Muscle layer of colon (tissue), 2 donors: ENCODE data around the gene BORCS5.
"Not testable (repeated sequence)": the region's sequence is repeated elsewhere in the genome, so short reads cannot be mapped to it uniquely, and the experiment has no call there.

Experiments
- H3K27ac ChIP-seq: one replicate; pipeline ENCODE4 v1.7.0; 2013; ENCODE audit warnings: low read depth, mild to moderate bottlenecking, low read length, moderate library complexity
- H3K27me3 ChIP-seq, 2 donors: one replicate each; pipeline ENCODE4 v1.7.0; 2013; ENCODE audit warnings: low read length in 2 of 2, mild to moderate bottlenecking in 2 of 2; ENCODE audit not compliant: insufficient read depth in 2 of 2, control insufficient read depth in 1 of 2
- H3K36me3 ChIP-seq: one replicate; pipeline ENCODE4 v1.7.0; 2013; ENCODE audit warnings: mild to moderate bottlenecking, low read length; ENCODE audit not compliant: insufficient read depth
- H3K4me1 ChIP-seq: one replicate; pipeline ENCODE4 v1.7.0; 2013; ENCODE audit warnings: mild to moderate bottlenecking, low read length; ENCODE audit not compliant: insufficient read depth
- H3K4me3 ChIP-seq, 2 donors: one replicate each; pipeline ENCODE4 v1.7.0; 2013; ENCODE audit warnings: low read length in 2 of 2, low read depth in 1 of 2, mild to moderate bottlenecking in 1 of 2, moderate library complexity in 1 of 2
- H3K9ac ChIP-seq: one replicate; pipeline ENCODE4 v1.7.0; 2013; ENCODE audit warnings: low read length
- H3K9me3 ChIP-seq: one replicate; pipeline ENCODE4 v1.7.0; 2013; ENCODE audit warnings: mild to moderate bottlenecking, low read length
- donor health status: abdominal sarcoma.
- donor health status: Adenocarcinoma of cecum.

Gene BORCS5

DNA sequence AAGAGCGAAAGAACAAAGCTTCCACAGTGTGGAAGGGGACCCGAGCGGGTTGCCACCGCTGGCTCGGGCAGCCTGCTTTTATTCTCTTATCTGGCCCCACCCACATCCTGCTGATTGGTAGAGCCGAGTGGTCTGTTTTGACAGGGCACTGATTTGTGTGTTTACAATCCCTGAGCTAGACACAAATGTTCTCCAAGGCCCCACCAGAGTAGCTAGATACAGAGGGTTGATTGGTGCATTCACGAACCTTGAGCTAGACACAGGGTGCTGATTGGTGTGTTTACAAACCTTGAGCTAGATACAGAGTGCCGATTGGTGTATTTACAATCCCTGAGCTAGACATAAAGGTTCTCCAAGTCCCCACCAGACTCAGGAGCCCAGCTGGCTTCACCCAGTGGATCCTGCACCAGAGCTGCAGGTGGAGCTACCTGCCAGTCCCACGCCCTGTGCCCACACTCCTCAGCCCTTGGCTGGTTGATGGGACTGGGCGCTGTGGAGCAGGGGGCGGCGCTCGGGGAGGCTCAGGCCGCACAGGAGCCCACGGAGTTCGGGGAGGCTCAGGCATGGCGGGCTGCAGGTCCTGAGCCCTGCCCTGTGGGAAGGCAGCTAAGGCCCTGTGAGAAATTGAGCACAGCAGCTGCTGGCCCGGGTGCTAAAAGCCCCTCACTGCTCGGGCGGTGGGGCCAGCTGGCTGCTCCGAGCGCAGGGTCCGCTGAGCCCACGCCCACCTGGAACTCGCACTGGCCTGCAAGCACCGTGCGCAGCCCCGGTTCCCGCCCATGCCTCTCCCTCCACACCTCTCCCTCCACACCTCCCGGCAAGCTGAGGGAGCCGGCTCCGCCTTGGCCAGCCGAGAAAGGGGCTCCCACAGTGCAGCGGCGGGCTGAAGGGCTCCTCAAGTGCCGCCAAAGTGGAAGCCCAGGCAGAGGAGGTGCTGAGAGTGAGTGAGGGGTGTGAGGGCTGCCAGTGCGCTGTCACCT, 115.4 kb downstream of the BORCS5 start:
- not testable (repeated sequence) for H3K9me3 ChIP-seq, H3K9ac ChIP-seq, H3K4me1 ChIP-seq, H3K27me3 ChIP-seq, H3K4me3 ChIP-seq, H3K27ac ChIP-seq
- peaks cover 24% of the 10 kb centered on the region for H3K36me3 ChIP-seq

DNA sequence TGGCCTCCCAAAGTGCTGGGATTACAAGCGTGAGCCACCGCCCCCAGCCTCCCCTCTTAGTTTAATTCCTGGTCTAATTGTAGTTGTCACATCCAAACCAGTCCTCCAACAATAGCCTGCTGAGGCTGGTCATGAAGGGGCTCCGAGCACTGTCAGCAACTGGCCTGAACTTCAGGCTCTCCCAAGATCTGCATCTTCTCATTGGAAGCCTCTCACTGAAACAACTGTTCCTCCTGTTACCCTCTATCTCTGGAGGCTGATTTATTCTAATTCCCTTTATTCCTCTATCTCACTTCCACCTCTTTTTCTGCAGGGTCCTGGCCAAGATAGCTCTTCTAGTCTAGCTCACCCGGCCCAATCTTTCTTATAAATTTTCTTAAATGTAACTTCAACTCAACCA, 116.3 kb downstream of the BORCS5 start:
- no peak overlapping the region for H3K9ac ChIP-seq
- H3K4me1 ChIP-seq = no peaks in the 10 kb centered on the region
- peaks cover 28% of the 10 kb centered on the region for H3K36me3 ChIP-seq
- H3K9me3 ChIP-seq = no peaks in the 10 kb centered on the region
- no peaks in the 10 kb centered on the region for H3K27me3 ChIP-seq
- H3K27ac ChIP-seq = no peak overlapping the region
- no peak overlapping the region for H3K4me3 ChIP-seq

GRCh38 chr12:12474471-12474928, 117.6 kb downstream of the BORCS5 start:
- Histone ChIP-seq H3K27ac (no peak overlapping the region), H3K4me1 (no peaks in the 10 kb centered on the region), H3K9ac (no peak overlapping the region), H3K4me3 (no peak overlapping the region), H3K27me3 (no peaks in the 10 kb centered on the region), H3K9me3 (no peaks in the 10 kb centered on the region), H3K36me3 (peaks cover 36% of the 10 kb centered on the region)

GRCh38 chr12:12474931-12475795, 118.3 kb downstream of the BORCS5 start:
- Histone ChIP-seq H3K4me3 (no peak overlapping the region), H3K4me1 (no peaks in the 10 kb centered on the region), H3K9me3 (no peaks in the 10 kb centered on the region), H3K9ac (no peak overlapping the region), H3K27ac (no peak overlapping the region), H3K36me3 (peaks cover 42% of the 10 kb centered on the region), H3K27me3 (no peaks in the 10 kb centered on the region)

- H3K4me1 ChIP-seq = no peaks in the 10 kb centered on the region
- no peaks in the 10 kb centered on the region for H3K27me3 ChIP-seq
- H3K36me3 ChIP-seq = peaks cover 44% of the 10 kb centered on the region
- H3K27ac ChIP-seq = no peak overlapping the region
- H3K4me3 ChIP-seq = no peak overlapping the region
- H3K9me3 ChIP-seq = no peaks in the 10 kb centered on the region
- H3K9ac ChIP-seq = no peak overlapping the region
Observed at GRCh38 chr12:12476857-12477531, 120.1 kb downstream of the BORCS5 start.

DNA sequence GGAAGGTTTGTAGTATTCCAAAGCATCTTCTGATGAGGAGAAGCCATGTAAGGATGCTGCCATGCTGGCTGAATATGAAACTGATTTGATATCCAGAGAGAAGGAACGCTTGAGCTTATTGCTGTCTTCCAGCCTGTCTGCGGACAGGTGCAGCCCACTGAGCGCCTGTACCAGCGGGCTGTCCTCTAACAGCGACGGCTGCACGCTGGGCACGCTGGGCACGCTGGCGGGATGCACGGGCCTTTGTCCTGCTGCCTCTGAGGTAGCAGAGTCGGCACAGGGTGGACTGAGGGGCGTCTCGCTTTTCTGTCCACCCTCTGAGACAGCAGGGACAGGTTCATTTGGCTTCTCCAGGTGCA, 120.6 kb downstream of the BORCS5 start:
- Histone ChIP-seq H3K9me3 (no peaks in the 10 kb centered on the region), H3K9ac (no peak overlapping the region), H3K27ac (no peak overlapping the region), H3K36me3 (peaks cover 44% of the 10 kb centered on the region), H3K4me3 (no peak overlapping the region), H3K4me1 (no peaks in the 10 kb centered on the region), H3K27me3 (no peaks in the 10 kb centered on the region)

GRCh38 chr12:12480074-12480473, 123.2 kb downstream of the BORCS5 start:
- Histone ChIP-seq H3K9me3 (no peaks in the 10 kb centered on the region), H3K4me1 (no peaks in the 10 kb centered on the region), H3K36me3 (peaks cover 41% of the 10 kb centered on the region), H3K27me3 (no peaks in the 10 kb centered on the region), H3K9ac (no peak overlapping the region), H3K27ac (no peak overlapping the region), H3K4me3 (no peak overlapping the region)

DNA sequence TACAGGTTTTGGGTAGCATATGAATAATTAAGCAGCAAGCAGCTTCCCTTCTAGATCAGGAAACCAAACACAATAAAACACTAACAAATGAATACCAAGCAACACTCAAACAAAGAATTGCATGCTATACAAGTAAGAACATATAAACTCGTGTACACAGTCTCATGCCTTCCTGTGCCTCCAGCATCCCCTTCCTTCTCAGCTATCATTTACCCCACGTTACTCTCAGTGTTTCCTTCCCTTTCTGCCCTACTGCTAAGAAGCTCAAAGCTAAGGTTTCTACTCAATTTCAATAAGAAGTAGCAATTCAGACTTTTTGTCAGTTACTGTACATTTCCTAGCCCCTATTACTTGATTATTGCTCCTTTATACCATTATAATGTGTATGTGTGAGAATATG, 124.8 kb downstream of the BORCS5 start:
- H3K4me3 ChIP-seq = no peak overlapping the region
- no peak overlapping the region for H3K27ac ChIP-seq
- H3K27me3 ChIP-seq = no peaks in the 10 kb centered on the region
- H3K9ac ChIP-seq = no peak overlapping the region
- no peaks in the 10 kb centered on the region for H3K4me1 ChIP-seq
- H3K36me3 ChIP-seq = peaks cover 43% of the 10 kb centered on the region
- H3K9me3 ChIP-seq = no peaks in the 10 kb centered on the region

GRCh38 chr12:12482150-12482761, 125.4 kb downstream of the BORCS5 start:
- no peaks in the 10 kb centered on the region for H3K27me3 ChIP-seq
- H3K36me3 ChIP-seq = peaks cover 39% of the 10 kb centered on the region
- no peak overlapping the region for H3K9ac ChIP-seq
- no peak overlapping the region for H3K4me3 ChIP-seq
- H3K27ac ChIP-seq = no peak overlapping the region
- H3K9me3 ChIP-seq = no peaks in the 10 kb centered on the region
- no peaks in the 10 kb centered on the region for H3K4me1 ChIP-seq

- Histone ChIP-seq H3K4me3 (no peak overlapping the region), H3K36me3 (peaks cover 35% of the 10 kb centered on the region), H3K9ac (no peak overlapping the region), H3K9me3 (no peaks in the 10 kb centered on the region), H3K27me3 (no peaks in the 10 kb centered on the region), H3K4me1 (no peaks in the 10 kb centered on the region), H3K27ac (no peak overlapping the region)
Observed at GRCh38 chr12:12482959-12483358, 126.1 kb downstream of the BORCS5 start.

GRCh38 chr12:12483438-12483837, 126.6 kb downstream of the BORCS5 start:
- Histone ChIP-seq H3K4me1 (no peaks in the 10 kb centered on the region), H3K9me3 (no peaks in the 10 kb centered on the region), H3K4me3 (no peak overlapping the region), H3K9ac (no peak overlapping the region), H3K36me3 (peaks cover 35% of the 10 kb centered on the region), H3K27me3 (no peaks in the 10 kb centered on the region), H3K27ac (no peak overlapping the region)
